CD14-positive monocyte (primary cell): ENCODE measurements around the gene LIFR. TPM values are rescaled to one million over a fixed set of nuclear protein-coding genes. Genes with fewer than 3 reads are reported as not detected.
A peak's percentile ranks its signal among the peaks of the same experiment; 100 is the strongest.
"Not testable (repeated sequence)": the region's sequence is repeated elsewhere in the genome, so short reads cannot be mapped to it uniquely, and the experiment has no call there.

Experiments
- DNase-seq, 3 donors: peaks; one replicate each; pipeline ENCODE4 v3.0.0-alpha.2; 2011 to 2022
- H2AFZ ChIP-seq: 2 replicates; pipeline ENCODE4 v1.6.0; 2012; ENCODE audit warnings: mild to moderate bottlenecking, low read depth, low read length, inconsistent platforms; ENCODE audit not compliant: insufficient read depth, poor library complexity, severe bottlenecking
- H3K27ac ChIP-seq, 2 donors: 1 replicate in 1 of 2; 2 replicates in 1 of 2; pipeline ENCODE4 v1.5.1; 2012 to 2013; ENCODE audit warnings: low read length in 2 of 2, control low read depth in 1 of 2, inconsistent platforms in 1 of 2, low read depth in 1 of 2, mild to moderate bottlenecking in 1 of 2
- H3K27me3 ChIP-seq, 2 donors: one replicate each; pipeline versions ENCODE4 v1.6.0 to v1.6.1; 2011 to 2013; ENCODE audit warnings: low read length in 2 of 2; ENCODE audit not compliant: control insufficient read depth in 2 of 2, insufficient read depth in 2 of 2
- H3K36me3 ChIP-seq, 2 donors: replicated peaks in 1 of 2; 1 replicate in 1 of 2; 2 replicates in 1 of 2; pipeline versions ENCODE4 v1.5.1 to v1.6.1; 2012 to 2013; ENCODE audit warnings: low read length in 2 of 2, control low read depth in 1 of 2, inconsistent platforms in 1 of 2, mild to moderate bottlenecking in 1 of 2; ENCODE audit not compliant: insufficient read depth in 2 of 2, control insufficient read depth in 1 of 2
- H3K4me1 ChIP-seq, 2 donors: 1 replicate in 1 of 2; 2 replicates in 1 of 2; pipeline versions ENCODE4 v1.5.1 to v1.6.1; 2012 to 2013; ENCODE audit warnings: low read length in 2 of 2, control low read depth in 1 of 2, inconsistent platforms in 1 of 2, mild to moderate bottlenecking in 1 of 2, moderate library complexity in 1 of 2; ENCODE audit not compliant: insufficient read depth in 2 of 2, control insufficient read depth in 1 of 2
- H3K4me2 ChIP-seq: replicated peaks from 2 replicates; pipeline ENCODE3; 2012; ENCODE audit warnings: low read length, moderate library complexity, mild to moderate bottlenecking; ENCODE audit not compliant: poor library complexity, severe bottlenecking; ENCODE audit errors: extremely low read depth
- H3K4me3 ChIP-seq, 3 experiments: fragments of 200-600 bp in 1 of 3; sonication (generic) in 1 of 3; replicated peaks in 1 of 3; 1 replicate in 2 of 3; 2 replicates in 1 of 3; pipeline ENCODE4 v1.5.1; 2011 to 2013; ENCODE audit warnings: low read length in 3 of 3, mild to moderate bottlenecking in 3 of 3, control low read depth in 2 of 3, low read depth in 2 of 3, inconsistent platforms in 1 of 3, moderate library complexity in 1 of 3
- H3K79me2 ChIP-seq: 2 replicates; pipeline ENCODE4 v1.6.0; 2012; ENCODE audit warnings: mild to moderate bottlenecking, control low read depth, inconsistent platforms, low read length, moderate library complexity; ENCODE audit not compliant: insufficient read depth
- H3K9ac ChIP-seq: 2 replicates; pipeline ENCODE4 v1.6.0; 2017; ENCODE audit warnings: low read length, mild to moderate bottlenecking; ENCODE audit not compliant: insufficient read depth, poor library complexity, severe bottlenecking
- H3K9me3 ChIP-seq, 2 donors: replicated peaks in 1 of 2; 1 replicate in 1 of 2; 2 replicates in 1 of 2; pipeline versions ENCODE4 v1.5.1 to v1.6.1; 2012 to 2013; ENCODE audit warnings: low read length in 2 of 2, control low read depth in 1 of 2; ENCODE audit not compliant: control insufficient read depth in 1 of 2, insufficient read depth in 1 of 2
- H4K20me1 ChIP-seq: 2 replicates; pipeline ENCODE4 v1.6.0; 2012; ENCODE audit warnings: mild to moderate bottlenecking, low read length, control low read depth, moderate library complexity; ENCODE audit not compliant: insufficient read depth
- H3K27ac Mint-ChIP-seq, 7 donors: one replicate each; pipeline ENCODE4 v1.8.0; 2020; ENCODE audit warnings: mild to moderate bottlenecking in 7 of 7, mixed read lengths in 7 of 7, moderate library complexity in 6 of 7, inconsistent platforms in 2 of 7
- H3K27me3 Mint-ChIP-seq, 3 donors: one replicate each; pipeline ENCODE4 v1.8.0; 2021 to 2022; ENCODE audit warnings: low read depth in 3 of 3, mild to moderate bottlenecking in 3 of 3, mixed read lengths in 3 of 3, moderate library complexity in 3 of 3, inconsistent platforms in 1 of 3
- H3K36me3 Mint-ChIP-seq, 2 donors: one replicate each; pipeline ENCODE4 v1.8.0; 2020; ENCODE audit warnings: mixed read lengths in 2 of 2, inconsistent platforms in 1 of 2, mild to moderate bottlenecking in 1 of 2
- H3K4me1 Mint-ChIP-seq: one replicate; pipeline ENCODE4 v1.8.0; 2020; ENCODE audit warnings: mild to moderate bottlenecking, mixed read lengths
- H3K4me3 Mint-ChIP-seq, 2 donors: one replicate each; pipeline ENCODE4 v1.8.0; 2020; ENCODE audit warnings: mild to moderate bottlenecking in 2 of 2, mixed read lengths in 2 of 2, moderate library complexity in 1 of 2
- H3K9me3 Mint-ChIP-seq, 7 donors: one replicate each; pipeline ENCODE4 v1.8.0; 2020 to 2022; ENCODE audit warnings: mixed read lengths in 7 of 7, mild to moderate bottlenecking in 6 of 7, moderate library complexity in 6 of 7, inconsistent platforms in 2 of 7
- CTCF ChIP-seq: fragments of 200-600 bp; IDR thresholded peaks from one replicate; pipeline ENCODE4 v1.8.0; 2022; ENCODE audit warnings: antibody characterized with exemption, mild to moderate bottlenecking
- WGBS: methylation state at CpG from one replicate; pipeline ENCODE4 v1.1.5; 2013; ENCODE audit warnings: missing lambda C conversion rate; ENCODE audit not compliant: insufficient coverage; 5-methylcytosine and 5-hydroxymethylcytosine counted together
- intact Hi-C, 2 donors: fragments of 100-400 bp; cut with micrococcal nuclease; formaldehyde crosslinking; loops; one replicate each; pipeline versions ENCODE4 v1.15.0 to v1.15.1; 2023
- polyA plus RNA-seq, 3 donors: library from polyadenylated mRNA; depleted of rRNA in 1 of 3; unstranded in 2 of 3; stranded (reverse) in 1 of 3; fragments of 300-500 nt in 2 of 3; fragments of >200 nt in 1 of 3; fragmentation: Illumina TruSeq in 2 of 3; gene quantifications; 1 replicate in 2 of 3; 2 replicates in 1 of 3; pipeline ENCODE4 v1.2.3, GENCODE V29; 2012 to 2021

LIFR gene
- polyA plus RNA-seq, 3 donors = not detected

DNA sequence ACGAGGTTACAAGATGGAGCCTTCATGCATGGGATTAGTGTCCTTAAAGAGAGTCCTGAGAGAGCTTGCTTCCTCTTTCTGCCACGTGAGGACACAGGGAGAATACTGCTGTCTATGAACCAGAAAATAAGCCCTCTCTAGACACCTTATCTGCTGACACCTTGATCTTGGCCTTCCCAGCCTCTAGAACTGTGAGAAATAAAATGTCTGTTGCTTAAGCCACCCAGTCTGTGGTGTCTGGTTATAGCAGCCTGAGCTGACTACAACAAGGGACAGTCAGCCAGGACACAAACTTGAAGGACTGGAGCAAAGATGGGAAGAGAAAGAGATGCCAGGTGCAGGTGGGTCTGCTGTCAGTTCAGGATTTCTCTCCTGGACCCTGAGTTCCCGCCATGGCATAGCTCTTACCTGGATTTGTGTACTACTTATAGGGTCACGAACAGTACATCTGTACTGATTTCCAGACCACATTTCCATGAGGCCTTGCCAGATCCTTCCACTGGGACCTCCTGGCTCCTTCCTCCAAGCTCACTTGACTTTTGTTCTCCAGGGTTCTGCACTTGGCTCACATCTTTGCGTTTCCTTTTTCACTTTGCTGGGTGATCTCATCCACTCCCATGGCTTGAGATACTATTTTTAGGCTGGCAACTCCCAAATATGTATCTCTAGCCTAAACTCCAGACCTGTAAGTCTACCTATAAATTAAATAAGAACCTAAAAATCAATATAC is 44.9 kb upstream of the LIFR start:
- no peaks in the 10 kb centered on the region for H3K36me3 ChIP-seq
- peaks cover 0 to under 1% of the 10 kb centered on the region in 2 donors for H3K27me3 ChIP-seq
- H3K27ac ChIP-seq = no peak overlapping the region
- peaks cover 14 to 32% of the 10 kb centered on the region in 2 donors for H3K4me1 ChIP-seq
- Mint-ChIP-seq H3K4me3 (no peak overlapping the region), H3K36me3 (no peaks in the 10 kb centered on the region), H3K27ac (peak overlapping the region in 2 of 7 donors; percentile 77 to 86), H3K27me3 (peaks cover 2 to 23% (median 13%) of the 10 kb centered on the region in 3 donors), H3K9me3 (peaks cover 0 to 5% (median 5%) of the 10 kb centered on the region in 7 donors), H3K4me1 (peaks cover 10% of the 10 kb centered on the region)
- DNase-seq = peak in 1 of 3 donors; percentile 28
- intact Hi-C loops = no loop called here
- 62% methylated on average over 4 of the region's 5 CpGs for WGBS
- TF ChIP-seq CTCF = no peak
- H3K9ac ChIP-seq = no peak overlapping the region
- no peaks in the 10 kb centered on the region for H3K79me2 ChIP-seq
- H2AFZ ChIP-seq = no peak overlapping the region
- H3K4me2 ChIP-seq = no peak overlapping the region
- no peaks in the 10 kb centered on the region for H4K20me1 ChIP-seq
- no peak overlapping the region for H3K4me3 ChIP-seq
- no peaks in the 10 kb centered on the region for H3K9me3 ChIP-seq

DNA sequence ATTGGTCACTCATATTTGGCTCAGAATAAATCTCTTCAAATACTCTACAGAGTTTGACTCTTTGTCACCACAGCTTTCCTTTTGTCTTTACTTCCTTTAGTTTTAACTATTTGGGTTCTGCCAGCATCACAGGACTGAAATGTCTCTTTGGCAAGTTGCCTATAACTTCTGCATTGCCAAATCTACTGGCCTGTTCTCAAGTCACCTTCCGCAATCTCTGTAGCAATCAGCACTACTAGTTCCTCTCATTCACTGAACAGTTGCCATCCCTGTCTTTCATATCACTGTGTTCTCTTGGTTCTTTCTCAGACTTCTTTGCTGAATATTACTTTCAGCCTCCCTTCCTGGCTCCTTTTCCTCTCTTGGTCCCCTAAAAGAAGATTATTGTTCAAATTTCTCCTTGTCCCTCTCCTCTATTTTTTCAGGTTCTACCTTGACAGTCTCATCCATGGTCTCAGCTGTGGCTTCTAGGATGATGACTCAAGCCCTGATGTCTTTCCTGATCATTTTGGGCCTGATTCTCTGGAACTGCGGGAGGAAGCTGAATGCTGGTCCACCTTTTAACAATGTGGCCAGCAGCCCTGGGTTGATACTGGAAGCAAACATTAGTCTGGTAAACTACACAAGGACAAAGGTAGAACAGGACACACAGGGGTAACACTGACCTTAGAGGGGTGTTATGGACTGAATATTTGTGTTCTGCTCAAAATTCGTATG is 44.0 kb upstream of the LIFR start:
- H3K4me1 ChIP-seq = peaks cover 14 to 32% of the 10 kb centered on the region in 2 donors
- H3K27me3 ChIP-seq = peaks cover 0 to 3% of the 10 kb centered on the region in 2 donors
- H3K4me1 Mint-ChIP-seq = peaks cover 10% of the 10 kb centered on the region
- peaks cover 0 to 5% (median 5%) of the 10 kb centered on the region in 7 donors for H3K9me3 Mint-ChIP-seq
- no peaks in the 10 kb centered on the region for H4K20me1 ChIP-seq
- no peaks in the 10 kb centered on the region for H3K36me3 Mint-ChIP-seq
- no peak overlapping the region for H3K9ac ChIP-seq
- no peaks in the 10 kb centered on the region for H3K9me3 ChIP-seq
- no peak overlapping the region for H2AFZ ChIP-seq
- intact Hi-C loops = no loop called here
- 68% methylated on average over 2 of the region's 3 CpGs for WGBS
- peaks cover 2 to 18% (median 13%) of the 10 kb centered on the region in 3 donors for H3K27me3 Mint-ChIP-seq
- H3K4me3 Mint-ChIP-seq = no peak overlapping the region
- peak overlapping the region in 1 of 2 donors; percentile 42 for H3K27ac ChIP-seq
- peak; percentile 26 to 73 (median 63) for DNase-seq
- no peaks in the 10 kb centered on the region for H3K79me2 ChIP-seq
- no peak for TF ChIP-seq CTCF
- H3K4me3 ChIP-seq = no peak overlapping the region
- H3K27ac Mint-ChIP-seq = peak overlapping the region in 4 of 7 donors; percentile 5 to 86 (median 63)
- no peak overlapping the region for H3K4me2 ChIP-seq
- no peaks in the 10 kb centered on the region for H3K36me3 ChIP-seq

DNA sequence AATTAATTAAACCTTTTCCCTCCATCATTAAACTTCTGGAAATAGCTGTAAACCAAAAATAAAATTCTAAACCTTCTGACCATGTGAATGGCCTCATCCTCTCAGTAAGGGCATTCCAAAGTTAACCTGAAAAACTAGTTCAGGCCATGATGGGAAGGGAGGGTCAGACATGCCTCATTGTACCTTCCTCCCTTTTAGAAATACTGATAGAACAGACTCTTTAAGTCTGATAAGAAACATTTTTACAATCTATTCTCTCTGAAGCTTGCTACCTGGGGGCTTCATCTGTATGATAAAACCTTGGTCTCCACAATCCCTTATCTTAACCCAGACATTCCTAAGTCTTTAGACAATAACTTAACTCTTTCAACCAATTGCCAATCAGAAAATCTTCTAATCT is 43.3 kb upstream of the LIFR start:
- H4K20me1 ChIP-seq, H3K79me2 ChIP-seq, H3K27ac ChIP-seq, H3K4me3 ChIP-seq, H3K4me3 Mint-ChIP-seq, H2AFZ ChIP-seq, H3K4me2 ChIP-seq, intact Hi-C loops, DNase-seq, H3K9me3 ChIP-seq, H3K27me3 ChIP-seq, H3K9ac ChIP-seq, H3K36me3 Mint-ChIP-seq, H3K36me3 ChIP-seq, H3K9me3 Mint-ChIP-seq: not testable (repeated sequence)
- Mint-ChIP-seq H3K27me3 (peaks cover 2 to 22% (median 18%) of the 10 kb centered on the region in 3 donors), H3K27ac (peak overlapping the region in 2 of 7 donors; percentile 1 to 86), H3K4me1 (peaks cover 10% of the 10 kb centered on the region)
- peaks cover 14 to 32% of the 10 kb centered on the region in 2 donors for H3K4me1 ChIP-seq
